OCI-M1 (cell line): ENCODE results near the gene ACER3.

Experiments used
- DNase-seq: peaks from one replicate; lab custom pipeline; 2025; lab: John Stamatoyannopoulos, UW

The ACER3 gene

GRCh38 chr11:77074205-77074604, 213.5 kb downstream of the ACER3 start:
- DNase-seq: no peak

- no peak for DNase-seq
Observed at GRCh38 chr11:77074626-77075221, 214.0 kb downstream of the ACER3 start.

GRCh38 chr11:77075425-77075905, 214.7 kb downstream of the ACER3 start:
- DNase-seq: no peak
